MCF 10A (cell line): ENCODE measurements around the gene PAPSS2. TPM values are rescaled to one million over a fixed set of nuclear protein-coding genes. Genes with fewer than 3 reads are reported as not detected.

ENCODE experiments used
- BruUV-seq: library from RNA; stranded (reverse); fragments of 400-500 nt; replicated peaks from 2 replicates; lab custom pipeline; 2021; lab: Mats Ljungman, UMichigan
- CTCF ChIA-PET: fragments of 300-600 bp; sonication (Branson Sonifier 250); formaldehyde crosslinking; extraction: SDS; loops from one replicate; lab custom pipeline; 2021; ENCODE audit warnings: antibody characterized with exemption, inconsistent platforms; lab: Yijun Ruan, JAX
- POLR2A ChIA-PET: fragments of 300-600, 350-650 bp; sonication (Branson Sonifier 250); formaldehyde crosslinking; extraction: SDS; loops from one replicate; lab custom pipeline; 2020; ENCODE audit warnings: antibody characterized with exemption, inconsistent platforms; lab: Yijun Ruan, JAX
- DNase-seq: peaks from one replicate; pipeline ENCODE4 v3.0.0-alpha.2; 2018; ENCODE audit not compliant: unreplicated experiment
- H3K27ac Mint-ChIP-seq: one replicate; pipeline ENCODE4 v1.8.0; 2022; ENCODE audit warnings: mild to moderate bottlenecking, low read depth, mixed read lengths; ENCODE audit not compliant: unreplicated experiment
- H3K27me3 Mint-ChIP-seq: one replicate; pipeline ENCODE4 v1.8.0; 2022; ENCODE audit warnings: mixed read lengths; ENCODE audit not compliant: insufficient read depth, unreplicated experiment
- H3K36me3 Mint-ChIP-seq: one replicate; pipeline ENCODE4 v1.8.0; 2022; ENCODE audit warnings: mild to moderate bottlenecking, moderate library complexity, mixed read lengths; ENCODE audit not compliant: insufficient read depth, unreplicated experiment
- H3K4me1 Mint-ChIP-seq: one replicate; pipeline ENCODE4 v1.8.0; 2022; ENCODE audit warnings: mixed read lengths; ENCODE audit not compliant: insufficient read depth, unreplicated experiment
- H3K4me3 Mint-ChIP-seq: one replicate; pipeline ENCODE4 v1.8.0; 2022; ENCODE audit warnings: mild to moderate bottlenecking, moderate library complexity, mixed read lengths; ENCODE audit not compliant: unreplicated experiment
- H3K9me3 Mint-ChIP-seq: one replicate; pipeline ENCODE4 v1.8.0; 2022; ENCODE audit warnings: mixed read lengths; ENCODE audit not compliant: unreplicated experiment
- intact Hi-C: fragments of 100-400 bp; cut with micrococcal nuclease; formaldehyde crosslinking; loops from 2 replicates; pipeline ENCODE4 v1.14.1; 2022
- total RNA-seq: library from RNA; stranded (reverse); gene quantifications from 2 replicates; pipeline ENCODE4 v1.2.3, GENCODE V29; 2022
- TF ChIP-seq, protein P1 (sequence below): fragments of 200-600 bp; IDR thresholded peaks from one replicate; pipeline ENCODE4 v1.8.0; 2022; ENCODE audit warnings: antibody characterized with exemption, mild to moderate bottlenecking; ENCODE audit not compliant: unreplicated experiment

The PAPSS2 gene
- total RNA-seq, 1 experiment from 2014 or later = 1.0 TPM

DNA sequence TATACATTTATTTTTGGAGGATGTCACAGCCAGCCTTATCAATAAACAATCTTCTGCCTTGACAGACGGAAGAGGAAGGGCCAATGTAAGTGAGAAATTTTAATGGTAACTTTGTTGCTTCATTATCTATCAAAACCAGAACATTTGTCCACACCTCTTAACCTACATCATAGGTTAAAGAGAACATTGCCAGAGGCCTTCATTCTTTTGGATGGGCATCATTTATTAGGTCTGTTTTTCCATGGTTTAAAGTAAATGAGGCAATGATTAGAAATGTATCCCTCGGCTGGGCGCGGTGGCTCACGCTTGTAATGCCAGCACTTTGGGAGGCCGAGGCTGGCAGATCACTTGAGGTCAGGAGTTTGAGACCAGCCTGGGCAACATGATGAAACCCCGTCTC, 29.5 kb upstream of the PAPSS2 start:
- intact Hi-C loops = no loop called here
- DNase-seq = no peak
- no peaks in the 10 kb centered on the region for H3K36me3 Mint-ChIP-seq
- H3K9me3 Mint-ChIP-seq = no peaks in the 10 kb centered on the region
- no peak overlapping the region for H3K27ac Mint-ChIP-seq
- H3K27me3 Mint-ChIP-seq = no peaks in the 10 kb centered on the region
- H3K4me1 Mint-ChIP-seq = peaks cover 5% of the 10 kb centered on the region
- TF ChIP-seq, protein P1, sequence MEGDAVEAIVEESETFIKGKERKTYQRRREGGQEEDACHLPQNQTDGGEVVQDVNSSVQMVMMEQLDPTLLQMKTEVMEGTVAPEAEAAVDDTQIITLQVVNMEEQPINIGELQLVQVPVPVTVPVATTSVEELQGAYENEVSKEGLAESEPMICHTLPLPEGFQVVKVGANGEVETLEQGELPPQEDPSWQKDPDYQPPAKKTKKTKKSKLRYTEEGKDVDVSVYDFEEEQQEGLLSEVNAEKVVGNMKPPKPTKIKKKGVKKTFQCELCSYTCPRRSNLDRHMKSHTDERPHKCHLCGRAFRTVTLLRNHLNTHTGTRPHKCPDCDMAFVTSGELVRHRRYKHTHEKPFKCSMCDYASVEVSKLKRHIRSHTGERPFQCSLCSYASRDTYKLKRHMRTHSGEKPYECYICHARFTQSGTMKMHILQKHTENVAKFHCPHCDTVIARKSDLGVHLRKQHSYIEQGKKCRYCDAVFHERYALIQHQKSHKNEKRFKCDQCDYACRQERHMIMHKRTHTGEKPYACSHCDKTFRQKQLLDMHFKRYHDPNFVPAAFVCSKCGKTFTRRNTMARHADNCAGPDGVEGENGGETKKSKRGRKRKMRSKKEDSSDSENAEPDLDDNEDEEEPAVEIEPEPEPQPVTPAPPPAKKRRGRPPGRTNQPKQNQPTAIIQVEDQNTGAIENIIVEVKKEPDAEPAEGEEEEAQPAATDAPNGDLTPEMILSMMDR = no peak
- ChIA-PET CTCF (no interaction called here), POLR2A (no interaction called here)
- no peak overlapping the region for H3K4me3 Mint-ChIP-seq
- no TSS peak for BruUV-seq

DNA sequence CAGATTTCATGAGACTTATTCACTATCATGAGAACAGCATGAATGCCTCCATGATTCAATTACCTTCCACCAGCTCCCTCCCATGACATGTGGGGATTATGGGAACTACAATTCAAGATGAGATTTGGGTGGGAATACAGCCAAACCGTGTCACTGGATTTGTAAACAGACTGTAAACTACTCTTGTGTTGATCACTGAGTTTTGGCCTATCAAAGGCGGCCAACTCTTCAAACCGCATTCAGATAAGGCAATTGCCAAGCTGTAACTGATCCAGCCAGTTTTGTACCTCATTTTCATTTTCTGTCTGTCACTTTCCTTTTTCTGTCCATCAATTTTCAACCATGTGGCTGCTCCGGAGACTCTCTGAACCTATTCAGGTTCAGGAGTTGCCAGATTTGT, 27.2 kb upstream of the PAPSS2 start:
- H3K27me3 Mint-ChIP-seq = no peaks in the 10 kb centered on the region
- intact Hi-C loops = no loop called here
- TF ChIP-seq, protein P1 = no peak
- H3K4me1 Mint-ChIP-seq = peaks cover 13% of the 10 kb centered on the region
- CTCF ChIA-PET = no interaction called here
- no peak overlapping the region for H3K4me3 Mint-ChIP-seq
- no peak overlapping the region for H3K27ac Mint-ChIP-seq
- no peak for DNase-seq
- POLR2A ChIA-PET = no interaction called here
- no peaks in the 10 kb centered on the region for H3K36me3 Mint-ChIP-seq
- BruUV-seq = no TSS peak
- H3K9me3 Mint-ChIP-seq = no peaks in the 10 kb centered on the region

DNA sequence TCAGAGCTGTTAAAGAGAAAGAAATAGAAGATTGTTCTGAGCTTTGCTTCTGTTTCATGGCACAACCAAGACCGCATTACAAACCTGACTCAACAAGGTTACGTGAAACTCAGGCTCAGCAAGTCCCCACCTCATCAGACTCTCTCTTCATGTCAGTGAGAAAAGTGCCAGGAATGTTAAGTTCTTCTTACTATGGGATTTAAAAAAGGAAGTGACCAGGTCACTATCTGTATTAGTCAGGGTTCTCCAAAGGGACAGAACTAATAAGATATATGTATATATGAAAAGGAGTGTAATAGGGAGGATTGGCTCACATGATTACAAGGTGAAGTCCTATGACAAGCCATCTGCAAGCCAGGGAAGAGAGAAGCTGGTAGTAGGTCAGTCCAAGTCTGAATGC, 25.4 kb upstream of the PAPSS2 start:
- BruUV-seq = no TSS peak
- peak overlapping the region; percentile 2 for H3K27ac Mint-ChIP-seq
- H3K9me3 Mint-ChIP-seq = no peaks in the 10 kb centered on the region
- ChIA-PET POLR2A (no interaction called here), CTCF (interaction anchor here (0.8 kb wide), 1 partner anchor 39 kb away, joined by 3 read pairs; no protein-coding TSS in a partner anchor)
- peaks cover 13% of the 10 kb centered on the region for H3K4me1 Mint-ChIP-seq
- no peak overlapping the region for H3K4me3 Mint-ChIP-seq
- no peaks in the 10 kb centered on the region for H3K27me3 Mint-ChIP-seq
- intact Hi-C loops = no loop called here
- no peaks in the 10 kb centered on the region for H3K36me3 Mint-ChIP-seq
- DNase-seq = no peak
- TF ChIP-seq, protein P1 = no peak

DNA sequence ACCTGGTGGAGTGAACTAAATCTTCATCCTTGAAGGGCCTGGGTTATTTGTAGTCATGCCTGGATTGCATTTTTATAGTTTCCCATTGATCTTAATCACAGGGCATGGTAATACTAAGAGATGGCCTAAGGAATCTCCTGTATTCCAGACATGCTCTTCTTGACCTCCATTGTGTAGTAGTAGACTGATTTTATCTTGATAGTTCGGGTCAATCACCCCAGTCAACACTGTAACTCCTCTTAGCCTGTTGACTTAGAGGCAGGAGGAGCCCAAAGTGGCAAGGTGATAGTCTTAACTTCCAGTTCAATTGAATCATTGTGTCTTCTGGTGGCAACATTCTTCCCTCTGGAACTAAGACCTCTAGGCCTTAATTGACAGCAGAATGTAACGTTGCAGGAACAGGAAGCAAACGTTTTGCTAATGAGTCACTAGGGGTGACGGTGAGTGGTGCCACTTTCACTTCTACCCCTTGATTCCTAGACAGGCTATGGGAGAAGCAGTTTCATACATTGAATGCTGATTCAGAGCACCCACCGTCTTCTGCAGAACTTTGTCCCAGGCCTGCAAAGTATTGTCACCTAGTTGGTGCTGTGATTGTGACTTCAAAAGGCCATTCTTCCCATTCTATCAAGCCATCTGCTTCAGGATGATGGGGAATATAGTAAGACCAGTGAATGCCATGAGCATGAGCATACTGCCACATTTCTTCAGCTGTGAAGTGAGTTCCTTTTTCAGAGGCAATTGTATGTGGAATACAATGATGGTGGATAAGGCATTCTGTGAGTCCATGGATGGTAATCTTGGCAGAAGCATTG, 24.0 kb upstream of the PAPSS2 start:
- ChIA-PET POLR2A (no interaction called here), CTCF (no interaction called here)
- Mint-ChIP-seq H3K4me3 (no peak overlapping the region), H3K27ac (peak overlapping the region; percentile 71), H3K36me3 (no peaks in the 10 kb centered on the region), H3K4me1 (peaks cover 13% of the 10 kb centered on the region), H3K9me3 (no peaks in the 10 kb centered on the region), H3K27me3 (no peaks in the 10 kb centered on the region)
- intact Hi-C loops = no loop called here
- TF ChIP-seq, protein P1 = no peak
- no TSS peak for BruUV-seq
- DNase-seq = peak; percentile 67
